Lower leg skin (tissue), 4 donors: ENCODE measurements around the gene GRB7. TPM values are rescaled to one million over a fixed set of nuclear protein-coding genes. Genes with fewer than 3 reads are reported as not detected.
A peak's percentile ranks its signal among the peaks of the same experiment; 100 is the strongest.

Experiments used
- DNase-seq, 2 donors: peaks; one replicate each; pipeline ENCODE4 v3.0.0-alpha.2; 2019; ENCODE audit warnings: low spot score in 2 of 2
- H3K4me3 ChIP-seq: fragments of 200-600 bp; sonication (generic); 2 replicates; pipeline ENCODE4 v1.5.1; 2017; ENCODE audit warnings: mild to moderate bottlenecking, low read depth; ENCODE audit not compliant: poor library complexity, severe bottlenecking
- POLR2A ChIP-seq, 2 donors: fragments of 450-650 bp; IDR thresholded peaks; one replicate each; pipeline ENCODE4 v1.6.1; 2016 to 2017; ENCODE audit warnings: antibody characterized with exemption in 2 of 2, mild to moderate bottlenecking in 1 of 2, moderate library complexity in 1 of 2
- WGBS, 2 donors: methylation state at CpG; one replicate each; pipeline ENCODE4 v1.1.5; 2018; 5-methylcytosine and 5-hydroxymethylcytosine counted together
- intact Hi-C: fragments of 100-400 bp; cut with DNase I; formaldehyde crosslinking; loops from one replicate; pipeline ENCODE4 v1.15.0; 2023; ENCODE audit warnings: low total_unique reads
- total RNA-seq, 4 donors: library from RNA; depleted of rRNA; stranded (reverse); fragments of >200 nt; gene quantifications; one replicate each; pipeline ENCODE4 v1.1.0, GENCODE V29; 2016
- TF ChIP-seq, protein P1 (sequence below), 3 donors: fragments of 450-650 bp; IDR thresholded peaks; one replicate each; pipeline ENCODE4 v1.5.1; 2016; ENCODE audit warnings: antibody characterized with exemption in 3 of 3, mild to moderate bottlenecking in 3 of 3, moderate library complexity in 2 of 3

The GRB7 gene
- total RNA-seq, 4 donors from 2014 or later = 66.0 to 148 (median 97.4) TPM

DNA sequence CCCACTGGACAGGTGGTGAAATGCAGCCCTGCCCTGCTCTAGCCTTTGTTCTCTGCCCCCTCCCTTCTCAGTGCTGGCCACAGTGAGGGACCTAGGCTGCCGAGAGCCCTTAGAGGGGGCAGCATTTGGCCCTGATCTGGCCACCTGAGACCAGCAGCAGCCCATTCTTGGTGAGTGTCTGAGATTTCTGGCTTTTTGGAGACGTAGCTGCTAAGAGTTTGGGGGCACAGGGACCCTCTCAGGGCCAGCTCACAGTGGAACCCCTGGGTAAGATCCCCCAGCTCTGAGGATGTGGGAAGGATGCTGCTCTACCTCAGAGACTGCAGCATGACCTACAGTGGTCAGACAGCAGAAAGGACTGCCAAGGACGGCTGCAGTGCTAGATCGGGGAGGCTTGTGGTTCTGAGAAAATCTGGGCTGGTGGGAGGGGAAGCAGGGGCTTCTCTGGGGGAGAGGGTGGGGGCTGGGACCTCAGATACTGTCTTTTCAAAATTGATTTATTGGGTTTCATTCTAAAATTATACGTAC is 13.3 kb downstream of the GRB7 start:
- H3K4me3 ChIP-seq = no peak overlapping the region
- DNase-seq = peak in 1 of 2 donors; percentile 68
- intact Hi-C loops = loop anchor here (5.0 to 10.0 kb wide), 2 partner anchors 114 to 129 kb away; partner anchors contain the start of genes IKZF3 and ZPBP2
- no peak for TF ChIP-seq POLR2A (IDR thresholded peaks at IDR 0.05)
- TF ChIP-seq, protein P1, sequence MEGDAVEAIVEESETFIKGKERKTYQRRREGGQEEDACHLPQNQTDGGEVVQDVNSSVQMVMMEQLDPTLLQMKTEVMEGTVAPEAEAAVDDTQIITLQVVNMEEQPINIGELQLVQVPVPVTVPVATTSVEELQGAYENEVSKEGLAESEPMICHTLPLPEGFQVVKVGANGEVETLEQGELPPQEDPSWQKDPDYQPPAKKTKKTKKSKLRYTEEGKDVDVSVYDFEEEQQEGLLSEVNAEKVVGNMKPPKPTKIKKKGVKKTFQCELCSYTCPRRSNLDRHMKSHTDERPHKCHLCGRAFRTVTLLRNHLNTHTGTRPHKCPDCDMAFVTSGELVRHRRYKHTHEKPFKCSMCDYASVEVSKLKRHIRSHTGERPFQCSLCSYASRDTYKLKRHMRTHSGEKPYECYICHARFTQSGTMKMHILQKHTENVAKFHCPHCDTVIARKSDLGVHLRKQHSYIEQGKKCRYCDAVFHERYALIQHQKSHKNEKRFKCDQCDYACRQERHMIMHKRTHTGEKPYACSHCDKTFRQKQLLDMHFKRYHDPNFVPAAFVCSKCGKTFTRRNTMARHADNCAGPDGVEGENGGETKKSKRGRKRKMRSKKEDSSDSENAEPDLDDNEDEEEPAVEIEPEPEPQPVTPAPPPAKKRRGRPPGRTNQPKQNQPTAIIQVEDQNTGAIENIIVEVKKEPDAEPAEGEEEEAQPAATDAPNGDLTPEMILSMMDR (IDR thresholded peaks at IDR 0.05) = no peak
- WGBS, 2 donors = 56 to 57% methylated on average over 5 of the region's 5 CpGs

DNA sequence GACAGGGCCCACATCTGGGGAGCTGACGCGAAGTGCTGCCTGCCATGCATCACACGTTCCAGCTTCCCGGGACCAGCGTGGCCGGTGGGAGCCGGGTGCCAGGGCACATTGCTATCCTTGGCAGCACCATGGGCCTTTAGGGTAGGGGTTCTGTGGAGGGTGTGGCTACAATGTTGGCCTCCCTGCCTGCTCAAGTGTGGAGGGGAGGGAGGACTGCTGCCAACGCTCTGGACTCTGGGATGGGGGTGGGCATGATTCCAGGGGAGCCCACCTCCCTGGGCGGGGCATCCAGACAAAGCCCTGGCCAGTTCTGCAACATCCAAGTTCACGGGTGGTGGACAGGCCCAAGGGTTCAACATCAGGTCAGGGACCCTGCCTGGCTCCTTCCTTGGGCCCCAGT is 13.9 kb downstream of the GRB7 start:
- 29 to 31% methylated on average over 9 to 10 of the region's 10 CpGs for WGBS, 2 donors
- no peak for TF ChIP-seq POLR2A (IDR thresholded peaks at IDR 0.05)
- TF ChIP-seq, protein P1 (IDR thresholded peaks at IDR 0.05) = no peak
- no peak overlapping the region for H3K4me3 ChIP-seq
- intact Hi-C loops = loop anchor here (5.0 to 10.0 kb wide), 2 partner anchors 113 to 129 kb away; partner anchors contain the start of genes IKZF3 and ZPBP2
- DNase-seq = peak in 1 of 2 donors; percentile 77

DNA sequence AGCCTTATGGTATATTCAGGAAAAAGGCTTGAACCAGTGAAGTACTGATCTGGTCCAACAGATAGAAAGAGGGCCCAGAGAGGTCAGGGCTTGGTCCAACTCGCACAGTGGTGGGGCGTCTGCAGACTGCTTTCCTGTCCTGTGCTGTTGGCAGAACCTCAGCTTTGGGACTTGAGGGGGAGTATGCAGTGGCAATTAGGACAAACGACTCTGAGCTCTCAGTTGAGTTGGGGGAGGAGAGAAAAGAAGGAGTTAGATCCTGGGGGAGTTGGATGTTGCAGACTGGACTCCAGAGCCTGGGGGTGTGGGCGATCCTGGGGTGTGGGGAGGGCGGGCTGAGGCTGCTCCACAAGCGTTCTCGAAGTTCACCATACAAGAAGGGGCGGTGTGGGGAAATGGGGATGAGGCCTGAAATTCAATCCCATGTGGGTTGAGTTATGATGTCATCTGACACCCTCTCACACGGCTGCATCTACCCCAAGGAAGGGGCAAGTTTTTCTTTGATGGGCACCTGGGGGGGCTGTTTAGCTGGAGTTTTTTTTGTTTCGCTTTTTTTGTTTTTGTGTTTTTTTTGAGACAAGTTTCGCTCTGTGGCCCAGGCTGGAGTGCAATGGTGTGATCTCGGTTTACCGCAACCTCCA is 14.6 kb downstream of the GRB7 start:
- 76 to 77% methylated on average over 13 of the region's 13 CpGs for WGBS, 2 donors
- peak in 1 of 2 donors; percentile 57 for DNase-seq
- H3K4me3 ChIP-seq = no peak overlapping the region
- intact Hi-C loops = loop anchor here (5.0 to 10.0 kb wide), 2 partner anchors 112 to 130 kb away; partner anchors contain the start of genes IKZF3 and ZPBP2
- TF ChIP-seq POLR2A (IDR thresholded peaks at IDR 0.05) = no peak
- TF ChIP-seq, protein P1 (IDR thresholded peaks at IDR 0.05) = no peak

DNA sequence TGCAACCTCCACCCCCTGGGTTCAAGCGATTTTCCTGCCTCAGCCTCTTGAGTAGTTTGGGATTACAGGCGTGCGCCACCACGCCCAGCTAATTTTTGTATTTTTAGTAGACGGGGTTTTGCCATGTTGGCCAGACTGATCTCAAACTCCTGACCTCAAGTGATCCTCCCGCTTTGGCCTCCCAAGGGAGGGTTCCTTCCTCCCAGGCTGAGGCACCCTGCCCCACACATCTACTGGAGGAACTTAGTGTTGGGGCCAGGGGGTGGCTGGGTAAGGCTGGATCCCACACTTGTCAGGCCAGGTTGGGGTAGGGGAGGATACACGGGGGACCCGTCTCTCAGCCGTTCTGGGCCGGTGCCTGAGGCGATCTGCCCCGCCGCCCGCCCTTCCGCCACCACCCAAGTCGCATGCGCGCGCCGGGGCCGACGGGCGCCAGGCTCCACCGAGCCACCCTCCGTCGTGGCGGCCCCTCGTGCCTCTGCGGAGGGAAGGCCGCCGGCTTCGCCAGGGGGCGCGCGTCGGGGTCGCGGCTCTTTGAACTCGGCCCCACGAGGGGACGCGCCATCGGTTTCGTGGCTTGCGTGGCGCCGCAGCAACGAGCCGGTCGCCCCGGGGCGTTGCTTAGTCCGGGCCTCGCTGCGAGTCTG is 15.9 kb downstream of the GRB7 start:
- H3K4me3 ChIP-seq = peak overlapping the region; percentile 30
- TF ChIP-seq, protein P1 (IDR thresholded peaks at IDR 0.05) = no peak
- TF ChIP-seq POLR2A (IDR thresholded peaks at IDR 0.05) = no peak
- peak in 1 of 2 donors; percentile 90 for DNase-seq
- intact Hi-C loops = loop anchor here (5.0 to 10.0 kb wide), 2 partner anchors 111 to 131 kb away; partner anchors contain the start of genes IKZF3 and ZPBP2
- WGBS, 2 donors = 6 to 16% methylated on average over 20 to 44 of the region's 55 CpGs

DNA sequence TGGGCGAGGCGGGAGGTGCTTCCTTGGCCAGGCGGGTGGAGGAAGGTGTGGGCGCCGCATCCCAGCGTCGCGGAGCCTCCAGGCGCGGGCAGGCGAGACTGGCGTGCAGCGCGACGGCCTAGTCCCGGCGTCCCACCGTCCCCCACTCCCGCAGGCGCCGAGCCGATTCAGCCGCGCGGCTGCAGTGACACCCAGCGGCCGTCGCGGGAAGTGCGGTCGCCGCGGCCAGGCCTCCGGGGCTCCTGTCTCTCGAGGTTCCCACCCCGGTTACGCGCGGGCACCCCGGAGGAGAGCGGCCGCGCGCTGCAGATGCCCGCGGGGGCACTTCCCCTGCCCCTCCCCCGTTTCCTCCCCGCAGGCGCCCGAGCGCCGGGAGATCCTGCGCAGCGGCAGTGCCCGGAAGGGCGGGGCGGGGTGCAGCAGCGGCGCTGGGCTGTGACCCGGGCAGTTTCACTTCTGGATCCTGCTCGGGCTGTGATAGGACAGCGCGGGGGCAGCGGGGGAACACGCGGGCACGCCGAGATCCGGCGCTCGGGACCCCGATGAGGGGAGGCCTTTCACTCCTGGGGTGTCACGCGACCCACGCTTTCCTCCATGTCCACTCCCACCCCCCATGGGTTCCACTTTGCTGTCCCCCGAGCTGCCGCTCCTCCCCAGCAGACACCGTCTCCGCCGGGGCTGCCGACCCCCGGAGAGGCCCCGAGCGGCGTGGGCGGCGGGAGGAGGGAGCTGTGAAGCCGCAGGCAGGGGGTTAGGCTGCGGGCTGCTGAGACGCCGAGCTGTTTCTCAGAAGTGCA is 16.6 kb downstream of the GRB7 start:
- TF ChIP-seq, protein P1 (IDR thresholded peaks at IDR 0.05) = peak in 1 of 3 donors; percentile 91
- peak in 1 of 2 donors; percentile 16 for TF ChIP-seq POLR2A (IDR thresholded peaks at IDR 0.05)
- H3K4me3 ChIP-seq = peak overlapping the region; percentile 44
- DNase-seq = peak; percentile 84 to 98
- WGBS, 2 donors = 0 to 1% methylated on average over 14 to 20 of the region's 91 CpGs
- intact Hi-C loops = loop anchor here (5.0 to 10.0 kb wide), 2 partner anchors 110 to 132 kb away; partner anchors contain the start of genes IKZF3 and ZPBP2
